Measurements from ENCODE around the gene DMRT1.

GRCh38 chr9:995781-996180 is 154.3 kb downstream of the DMRT1 start:
- TF ChIP-seq CTCF (IDR thresholded peaks at IDR 0.05) (no peak), ZFX (IDR thresholded peaks at IDR 0.05; ENCODE audit: borderline replicate concordance) (no peak)
